ENCODE results near the gene FBN2.

The FBN2 gene

DNA sequence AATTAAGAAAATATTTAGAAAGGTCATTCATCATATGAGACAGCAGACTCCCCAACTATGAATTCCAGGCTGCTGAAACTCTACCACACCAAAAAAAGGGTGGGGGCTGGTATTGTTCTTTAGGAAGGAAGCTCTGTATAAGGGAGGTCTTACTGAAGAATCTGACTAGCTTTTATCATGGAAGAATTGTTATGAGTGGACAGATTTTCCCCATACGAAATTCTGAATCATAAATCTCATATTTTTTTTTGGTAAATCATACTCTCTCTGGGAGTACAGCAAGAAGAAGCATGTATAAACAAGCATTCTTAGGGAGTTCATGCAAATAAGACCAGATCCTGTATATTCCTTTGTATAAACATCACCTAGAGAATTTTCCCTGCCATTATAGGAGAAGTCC lies 234.5 kb downstream of the FBN2 start:
- no peak overlapping the region for H3K4me3 ChIP-seq (ENCODE audit: low read depth, low read length)
- TF ChIP-seq, protein P1, sequence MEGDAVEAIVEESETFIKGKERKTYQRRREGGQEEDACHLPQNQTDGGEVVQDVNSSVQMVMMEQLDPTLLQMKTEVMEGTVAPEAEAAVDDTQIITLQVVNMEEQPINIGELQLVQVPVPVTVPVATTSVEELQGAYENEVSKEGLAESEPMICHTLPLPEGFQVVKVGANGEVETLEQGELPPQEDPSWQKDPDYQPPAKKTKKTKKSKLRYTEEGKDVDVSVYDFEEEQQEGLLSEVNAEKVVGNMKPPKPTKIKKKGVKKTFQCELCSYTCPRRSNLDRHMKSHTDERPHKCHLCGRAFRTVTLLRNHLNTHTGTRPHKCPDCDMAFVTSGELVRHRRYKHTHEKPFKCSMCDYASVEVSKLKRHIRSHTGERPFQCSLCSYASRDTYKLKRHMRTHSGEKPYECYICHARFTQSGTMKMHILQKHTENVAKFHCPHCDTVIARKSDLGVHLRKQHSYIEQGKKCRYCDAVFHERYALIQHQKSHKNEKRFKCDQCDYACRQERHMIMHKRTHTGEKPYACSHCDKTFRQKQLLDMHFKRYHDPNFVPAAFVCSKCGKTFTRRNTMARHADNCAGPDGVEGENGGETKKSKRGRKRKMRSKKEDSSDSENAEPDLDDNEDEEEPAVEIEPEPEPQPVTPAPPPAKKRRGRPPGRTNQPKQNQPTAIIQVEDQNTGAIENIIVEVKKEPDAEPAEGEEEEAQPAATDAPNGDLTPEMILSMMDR (IDR thresholded peaks at IDR 0.05; ENCODE audit: control insufficient read depth, extremely low read depth, insufficient read depth): no peak
- DNase-seq (ENCODE audit: low read depth): no peak

DNA sequence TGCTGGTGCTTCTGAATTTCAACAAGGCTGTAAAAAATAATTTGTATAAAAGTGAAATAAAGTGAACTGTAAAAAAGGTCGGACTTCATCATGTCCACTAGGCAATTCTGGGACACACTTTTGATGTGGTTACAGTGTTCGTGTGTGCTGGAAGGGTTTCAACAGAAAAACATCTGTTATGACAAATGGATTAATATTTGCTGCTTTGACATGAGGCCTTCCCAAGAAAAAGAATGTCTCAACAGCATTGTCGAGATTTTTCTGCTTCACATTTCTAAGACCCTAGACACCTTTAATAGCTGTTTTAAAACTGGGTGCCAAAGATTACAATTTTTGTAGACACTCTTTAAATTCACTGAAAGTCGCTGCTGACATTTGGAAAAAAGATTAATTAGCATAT lies 237.9 kb downstream of the FBN2 start:
- DNase-seq (ENCODE audit: low read depth): no peak
- TF ChIP-seq, protein P1 (IDR thresholded peaks at IDR 0.05; ENCODE audit: control insufficient read depth, extremely low read depth, insufficient read depth): no peak

DNA sequence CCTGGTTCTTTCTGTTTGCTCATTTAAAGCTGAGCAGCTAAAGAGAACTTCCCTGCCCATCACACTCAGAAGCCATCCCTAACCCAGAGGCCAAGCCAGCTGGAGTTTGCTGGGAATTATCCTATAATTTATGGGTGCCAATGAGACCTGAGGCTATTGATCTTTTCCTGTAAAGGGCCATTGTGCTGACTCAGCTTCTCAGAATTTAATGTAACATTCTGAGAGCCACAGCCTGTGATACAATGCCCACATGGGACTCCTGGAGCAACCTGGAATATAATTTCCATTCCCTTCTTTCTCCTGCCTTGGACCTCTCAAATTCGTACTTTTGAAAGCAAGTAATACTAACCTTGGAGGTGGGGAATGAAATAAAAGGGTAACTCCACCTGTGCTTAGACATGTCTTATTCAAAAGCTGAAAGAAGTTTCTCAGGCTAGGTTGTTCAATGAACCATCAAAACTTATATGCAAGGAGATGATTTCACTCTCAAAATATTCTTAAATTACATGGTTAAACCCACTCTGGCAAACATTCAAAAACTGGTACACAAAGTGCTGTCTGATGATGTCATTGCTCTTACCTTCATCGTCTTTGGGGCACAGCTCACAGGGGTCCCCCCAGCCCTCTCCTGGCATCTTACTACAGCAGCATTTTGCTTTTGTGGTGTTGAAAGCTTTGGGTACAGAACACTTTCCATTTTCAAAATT lies 247.7 kb downstream of the FBN2 start:
- no peak overlapping the region for H3K4me3 ChIP-seq (ENCODE audit: low read depth, low read length)
- no peak for DNase-seq (ENCODE audit: low read depth)
- TF ChIP-seq, protein P1 (IDR thresholded peaks at IDR 0.05; ENCODE audit: control insufficient read depth, extremely low read depth, insufficient read depth): no peak

More for the DNA sequence above, 237.9 kb downstream of the FBN2 start:
- no peak overlapping the region for H3K4me3 ChIP-seq (ENCODE audit: low read depth, low read length)

DNA sequence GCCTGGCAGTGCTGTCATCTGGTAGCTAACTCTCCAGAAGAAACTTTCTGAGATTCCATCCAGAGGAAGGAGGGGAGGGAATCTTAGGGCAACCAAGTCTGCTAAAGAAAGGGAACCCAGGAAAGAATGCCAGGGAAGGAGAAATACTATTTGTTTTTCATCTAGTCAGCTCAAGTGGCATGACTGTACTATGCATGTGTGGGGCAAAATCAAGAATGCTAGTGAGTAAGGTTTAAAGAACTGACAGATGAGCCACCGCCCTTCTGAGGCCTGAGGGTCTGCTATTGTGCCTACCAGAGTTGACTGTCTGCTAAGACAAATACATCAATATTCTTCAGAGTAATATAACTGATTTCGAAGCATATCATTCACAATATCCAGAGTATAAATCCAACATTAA lies 250.3 kb downstream of the FBN2 start:
- TF ChIP-seq, protein P1 (IDR thresholded peaks at IDR 0.05; ENCODE audit: control insufficient read depth, extremely low read depth, insufficient read depth): no peak
- DNase-seq (ENCODE audit: low read depth): no peak
- no peak overlapping the region for H3K4me3 ChIP-seq (ENCODE audit: low read depth, low read length)

DNA sequence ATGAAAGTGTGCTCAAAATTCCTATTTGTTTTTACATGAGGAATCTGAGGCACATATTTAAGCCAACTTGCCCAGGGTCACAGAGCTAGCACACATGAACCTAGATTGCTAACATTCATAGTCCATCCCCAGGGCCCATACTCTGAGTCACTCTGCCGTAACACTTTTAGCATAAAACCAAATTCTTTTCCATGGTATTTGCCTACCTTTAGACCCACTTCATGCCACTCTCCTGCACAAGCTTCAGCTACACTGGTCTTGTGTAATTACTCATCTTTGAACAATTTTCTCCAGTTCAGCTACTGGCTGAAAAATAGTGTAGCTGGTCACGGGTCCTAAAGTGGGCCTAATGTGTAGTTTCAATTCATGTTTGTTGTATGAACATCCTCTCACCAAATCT lies 253.8 kb downstream of the FBN2 start:
- TF ChIP-seq, protein P1 (IDR thresholded peaks at IDR 0.05; ENCODE audit: control insufficient read depth, extremely low read depth, insufficient read depth): no peak
- no peak overlapping the region for H3K4me3 ChIP-seq (ENCODE audit: low read depth, low read length)
- DNase-seq (ENCODE audit: low read depth): no peak

DNA sequence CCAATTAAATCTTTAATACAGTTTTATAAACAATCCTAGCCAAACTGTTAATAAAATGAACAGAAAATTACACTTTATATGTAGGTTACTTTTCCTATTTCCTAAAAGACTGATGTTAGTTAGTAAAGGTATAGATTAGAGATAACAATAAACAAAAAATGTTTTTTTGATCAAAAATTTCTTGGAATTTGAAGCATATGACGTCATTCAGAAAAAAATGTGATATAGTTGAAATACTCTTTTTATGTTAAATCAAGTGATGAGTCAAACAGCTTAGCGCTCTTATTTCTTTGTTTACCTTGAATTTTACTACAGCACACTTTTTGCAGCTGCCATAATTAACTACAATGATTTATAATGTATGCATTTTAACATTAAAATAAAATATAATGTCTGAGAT lies 258.7 kb downstream of the FBN2 start:
- no peak overlapping the region for H3K4me3 ChIP-seq (ENCODE audit: low read depth, low read length)
- TF ChIP-seq, protein P1 (IDR thresholded peaks at IDR 0.05; ENCODE audit: control insufficient read depth, extremely low read depth, insufficient read depth): no peak
- DNase-seq (ENCODE audit: low read depth): no peak
